NCI-H1105 treated with DMSO at 0.1 percent for 48 hours (cell line): Measurements from ENCODE around the gene DYNLRB2.
A peak's percentile ranks its signal among the peaks of the same experiment; 100 is the strongest.

Source experiments
- DNase-seq: peaks from one replicate; lab custom pipeline; 2025; lab: John Stamatoyannopoulos, UW

DYNLRB2 gene

GRCh38 chr16:80540516-80541305 lies at the start of gene DYNLRB2:
Gene DYNLRB2, plus strand, starts transcription at chr16:80540993. Its CDS starts 84 bp downstream, at chr16:80541077.
- peak; percentile 85 for DNase-seq

DNA sequence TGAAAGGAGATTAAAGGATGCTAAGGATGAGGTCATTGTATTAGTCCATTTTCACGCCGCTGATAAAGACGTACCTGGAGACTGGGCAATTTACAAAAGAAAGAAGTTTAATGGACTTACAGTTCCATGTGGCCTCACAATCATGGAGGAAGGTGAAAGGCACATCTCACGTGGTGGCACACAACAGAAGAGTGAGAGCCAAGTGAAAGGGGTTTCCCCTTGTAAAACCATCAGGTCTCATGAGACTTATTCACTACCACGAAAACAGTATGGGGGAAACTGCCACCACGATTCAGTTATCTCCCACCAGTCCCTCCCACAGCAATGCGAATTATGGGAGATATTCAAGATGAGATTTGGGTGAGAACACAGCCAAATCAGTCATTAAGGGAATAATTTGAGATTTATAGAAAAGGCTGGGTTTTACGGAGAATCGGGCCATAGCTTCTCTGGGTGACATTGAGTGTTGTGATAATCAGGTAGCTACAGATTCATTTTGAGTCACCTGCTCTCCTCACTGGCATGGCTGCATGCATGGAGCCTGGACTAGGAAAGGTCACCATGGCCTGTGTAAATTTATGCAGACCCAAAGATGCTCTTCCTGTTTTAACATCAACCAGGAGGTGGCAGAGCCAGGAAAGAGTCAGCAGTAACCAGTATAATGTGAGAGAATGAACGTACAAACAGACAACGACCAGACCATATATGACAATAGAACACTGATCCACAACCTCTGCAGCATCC lies 40.5 kb upstream of the DYNLRB2 start:
- DNase-seq: no peak

GRCh38 chr16:80500961-80501525 lies 39.8 kb upstream of the DYNLRB2 start:
- peak; percentile 14 for DNase-seq

DNA sequence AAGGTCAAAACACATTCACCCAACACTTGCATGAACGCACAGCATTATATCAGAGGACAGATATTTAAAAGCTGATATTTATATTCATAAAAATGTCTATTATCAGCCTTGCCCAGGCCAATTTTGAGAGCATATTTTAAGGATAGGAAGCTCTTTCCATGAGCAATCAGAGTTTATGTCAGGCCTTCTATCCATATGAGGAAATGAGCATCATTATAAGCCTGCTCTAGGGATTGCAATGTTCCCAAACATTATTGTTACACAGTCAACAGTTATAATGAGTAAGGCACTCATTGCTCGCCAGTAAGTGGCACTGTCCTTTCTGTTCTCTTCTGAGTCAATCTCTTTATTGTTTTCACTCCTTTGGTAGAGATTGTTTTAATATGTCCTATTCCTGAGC lies 37.7 kb upstream of the DYNLRB2 start:
- DNase-seq: no peak

- no peak for DNase-seq
These were observed 33.3 kb upstream of the DYNLRB2 start for GRCh38 chr16:80507538-80507937.

DNA sequence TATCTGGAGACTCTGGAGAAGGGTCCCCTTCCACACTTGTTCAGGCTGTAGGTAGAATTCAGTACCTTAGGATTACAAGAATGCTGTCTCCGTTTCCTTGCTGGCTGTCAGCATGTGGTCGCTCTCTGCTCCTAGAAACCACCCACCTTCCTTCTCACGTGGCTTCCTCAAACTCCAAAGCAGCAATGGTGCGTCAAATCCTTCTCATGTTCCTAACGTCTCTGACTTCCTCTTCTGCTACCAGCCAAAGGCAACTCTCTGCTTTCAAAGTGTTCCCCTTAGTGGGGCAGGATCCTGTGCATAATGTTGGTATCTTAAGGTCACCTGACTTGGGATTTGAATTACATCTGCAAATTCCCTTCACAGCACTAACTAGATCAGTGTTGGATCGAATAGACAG lies 30.9 kb upstream of the DYNLRB2 start:
- DNase-seq: no peak

GRCh38 chr16:80511824-80512592 lies 28.8 kb upstream of the DYNLRB2 start:
- no peak for DNase-seq

DNA sequence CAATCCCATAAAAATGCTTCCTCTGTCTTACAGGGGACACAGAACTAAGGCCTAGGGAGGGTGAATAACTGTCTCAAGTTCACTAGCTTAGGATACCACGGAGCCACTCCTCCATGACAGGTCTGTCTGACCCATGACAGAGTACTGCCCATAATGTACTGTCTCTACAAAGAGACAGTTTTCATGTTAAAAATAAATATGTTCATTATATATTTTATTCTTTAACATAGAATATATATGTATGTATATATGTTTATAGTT lies 28.3 kb upstream of the DYNLRB2 start:
- DNase-seq: no peak

- no peak for DNase-seq
These were observed 25.4 kb upstream of the DYNLRB2 start for GRCh38 chr16:80515374-80515773.

DNA sequence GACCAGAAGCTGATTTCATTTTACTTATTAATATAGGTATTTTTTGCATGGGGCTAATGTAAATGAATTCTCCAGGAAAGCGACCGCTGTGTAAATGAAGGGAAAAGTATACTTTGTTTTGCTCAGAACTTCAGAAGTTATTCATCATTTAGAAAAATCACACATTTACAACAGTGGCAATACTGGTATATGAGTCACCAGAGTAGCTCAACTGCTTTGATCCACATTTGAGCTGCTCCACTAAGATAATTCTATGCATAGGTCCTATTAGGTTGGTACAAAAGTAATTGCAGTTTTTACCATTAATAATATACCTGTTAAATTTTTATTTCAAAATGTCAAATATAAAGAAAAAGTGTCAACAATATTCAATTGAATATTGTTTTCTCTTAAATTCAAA lies 22.9 kb upstream of the DYNLRB2 start:
- no peak for DNase-seq

GRCh38 chr16:80518436-80518835 lies 22.4 kb upstream of the DYNLRB2 start:
- DNase-seq: no peak

DNA sequence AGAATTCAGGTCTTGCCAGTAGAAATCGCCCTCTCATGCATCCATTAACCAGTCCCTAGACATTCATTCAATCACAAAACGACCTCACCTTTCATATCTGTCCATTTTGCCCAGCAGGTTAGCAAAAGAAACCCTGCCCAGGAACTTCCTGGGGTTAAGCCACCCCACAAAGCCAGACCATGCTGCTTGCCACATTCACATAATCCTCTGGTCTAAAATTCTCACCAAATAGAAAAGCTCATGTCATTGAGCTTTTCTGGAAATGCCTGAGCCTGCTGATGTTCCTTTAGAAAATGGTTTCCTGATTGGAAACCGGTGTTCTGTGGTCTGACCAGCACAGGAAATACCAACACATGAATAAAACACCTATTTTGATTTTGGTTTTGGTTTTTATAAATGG lies 21.6 kb upstream of the DYNLRB2 start:
- DNase-seq: no peak

GRCh38 chr16:80525420-80525819 lies 15.4 kb upstream of the DYNLRB2 start:
- no peak for DNase-seq

DNA sequence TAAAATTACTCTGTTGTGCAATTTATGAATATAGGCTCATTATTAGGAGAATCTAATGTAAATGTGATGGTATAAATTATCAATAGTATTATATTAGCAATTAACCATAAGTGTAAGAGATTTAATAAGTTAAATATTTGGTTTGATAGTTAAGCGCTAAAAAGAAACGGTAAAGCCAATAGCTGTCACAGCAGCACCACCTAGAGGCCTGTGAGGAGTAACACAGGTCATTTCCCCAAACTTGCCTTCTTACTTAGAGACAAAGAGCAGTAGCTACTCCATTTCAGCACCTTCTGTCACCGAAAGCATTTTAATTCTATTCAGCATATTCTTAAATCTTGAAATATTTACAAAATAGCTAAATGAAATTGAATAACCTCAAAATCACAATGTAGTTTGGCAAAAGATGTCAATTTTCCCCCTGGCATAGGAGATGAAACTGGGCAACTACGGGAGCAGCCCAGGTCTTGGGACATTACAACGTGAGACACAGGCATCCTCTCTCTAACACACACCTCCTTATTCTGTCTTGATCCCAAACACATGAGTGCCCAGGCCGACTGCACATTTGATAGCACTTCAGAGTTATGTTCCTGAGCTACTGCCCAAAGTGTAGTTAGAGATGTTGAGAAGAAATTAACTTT lies 14.3 kb upstream of the DYNLRB2 start:
- peak; percentile 48 for DNase-seq

DNA sequence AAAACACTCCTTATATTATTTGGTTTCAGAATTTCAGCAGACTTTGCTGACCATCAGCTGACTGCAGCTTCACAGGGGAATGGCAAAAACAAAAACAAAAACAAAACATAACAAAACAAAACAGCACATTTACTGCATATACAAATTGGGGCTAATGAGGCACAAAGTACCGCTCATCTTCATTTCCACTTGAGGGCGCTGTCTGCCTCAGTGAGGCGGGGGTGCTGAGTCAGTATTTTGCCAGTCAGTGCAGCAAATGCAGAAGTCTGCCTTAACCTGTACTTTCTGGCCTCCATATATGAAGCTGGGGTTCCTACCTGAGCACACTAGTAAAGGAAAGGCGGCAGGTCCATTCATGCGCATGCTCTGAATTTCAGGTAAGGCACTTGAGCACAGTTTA lies 13.5 kb upstream of the DYNLRB2 start:
- DNase-seq: no peak

- DNase-seq: no peak
These were observed 10.3 kb upstream of the DYNLRB2 start for GRCh38 chr16:80530479-80530878.

- no peak for DNase-seq
These were observed 4.6 kb upstream of the DYNLRB2 start for GRCh38 chr16:80536238-80536637.

GRCh38 chr16:80541306-80541694 lies 507 bp downstream of the DYNLRB2 start:
- DNase-seq: no peak

- no peak for DNase-seq
These were observed 2.4 kb downstream of the DYNLRB2 start for GRCh38 chr16:80543162-80543561.

DNA sequence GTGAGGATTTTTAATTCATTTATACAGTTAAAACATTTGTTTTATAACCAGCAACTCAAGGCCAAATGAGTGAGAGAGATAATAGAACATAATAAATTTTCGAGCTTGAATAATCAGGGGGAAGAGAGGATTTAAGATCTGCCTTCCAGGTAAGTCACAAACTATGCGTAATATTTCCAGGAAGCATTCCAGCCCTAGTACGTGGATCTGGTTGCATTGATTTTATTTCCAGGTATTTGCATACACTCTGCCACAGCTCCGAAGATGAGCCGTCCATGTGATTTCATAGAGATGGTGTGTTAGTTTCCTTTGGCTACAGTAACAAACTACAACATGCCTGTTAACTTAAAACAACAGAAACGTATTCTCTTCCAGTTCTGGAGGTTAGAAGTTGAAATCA lies 3.5 kb downstream of the DYNLRB2 start:
- DNase-seq: no peak

DNA sequence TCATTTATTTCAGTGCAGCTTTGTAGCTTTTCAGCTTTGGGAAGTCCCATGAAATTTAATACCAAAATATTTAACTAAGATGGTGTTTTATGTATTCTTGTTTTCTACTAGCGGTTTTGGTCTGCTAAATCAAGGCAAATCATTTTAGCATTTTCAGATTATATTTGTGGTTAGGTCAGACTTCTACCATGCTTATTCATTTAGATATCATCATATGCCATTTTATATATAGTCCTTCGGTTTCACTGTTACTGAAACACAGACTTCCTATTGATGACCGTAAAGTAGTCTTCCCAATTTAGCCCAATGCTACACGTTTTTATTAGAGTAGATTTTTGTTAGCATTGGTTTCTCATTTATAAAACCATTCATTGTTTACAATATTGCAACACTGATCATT lies 5.5 kb downstream of the DYNLRB2 start:
- DNase-seq: no peak

GRCh38 chr16:80547145-80547544 lies 6.4 kb downstream of the DYNLRB2 start:
- DNase-seq: no peak
